Cortex of kidney (tissue), 1 donor: ENCODE results near the gene PTGES3L.

ENCODE experiments used
- DNase-seq: peaks from one replicate; lab custom pipeline; 2025; lab: John Stamatoyannopoulos, UW

The PTGES3L gene

DNA sequence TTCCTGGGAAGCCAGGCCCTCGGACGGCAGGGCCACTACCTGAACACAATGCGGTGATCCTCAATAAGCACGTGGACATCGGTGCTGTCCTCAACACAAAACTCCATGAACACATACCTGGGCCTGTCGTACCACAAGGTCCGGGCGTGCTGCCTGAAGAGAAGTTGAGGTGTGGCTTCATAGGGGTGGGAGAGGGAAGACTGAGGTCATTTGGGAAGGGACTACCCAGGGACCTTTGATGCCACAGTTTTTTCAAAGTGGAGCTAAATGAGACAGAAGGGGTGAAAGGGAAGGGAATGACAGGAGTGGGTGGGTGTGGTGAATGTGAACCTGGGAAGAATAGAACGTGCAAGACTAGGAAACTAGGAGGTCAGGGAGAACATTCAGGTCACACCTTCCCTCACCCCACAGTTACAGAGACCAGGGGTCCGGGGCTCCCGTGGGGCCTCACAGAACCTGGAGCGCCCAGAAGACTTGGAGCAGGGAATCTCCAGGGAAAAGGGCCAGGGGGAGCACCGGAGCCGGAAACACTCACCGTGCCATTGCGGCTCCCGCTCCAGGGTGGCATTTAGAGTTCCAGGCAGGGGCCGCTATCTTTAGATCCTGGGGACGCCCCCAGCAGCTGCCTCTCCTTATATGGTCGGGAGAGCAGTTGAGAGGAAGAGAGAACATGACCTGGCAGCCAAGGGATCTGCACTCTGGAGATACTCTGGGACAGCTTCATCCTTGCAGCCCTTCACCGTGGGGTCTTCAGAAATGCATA lies at the start of gene PTGES3L:
Gene PTGES3L, minus strand, starts transcription at position 570 of the 763 bp plus-strand sequence. Its CDS starts 27 bp downstream, at position 543.
- DNase-seq: no peak

DNA sequence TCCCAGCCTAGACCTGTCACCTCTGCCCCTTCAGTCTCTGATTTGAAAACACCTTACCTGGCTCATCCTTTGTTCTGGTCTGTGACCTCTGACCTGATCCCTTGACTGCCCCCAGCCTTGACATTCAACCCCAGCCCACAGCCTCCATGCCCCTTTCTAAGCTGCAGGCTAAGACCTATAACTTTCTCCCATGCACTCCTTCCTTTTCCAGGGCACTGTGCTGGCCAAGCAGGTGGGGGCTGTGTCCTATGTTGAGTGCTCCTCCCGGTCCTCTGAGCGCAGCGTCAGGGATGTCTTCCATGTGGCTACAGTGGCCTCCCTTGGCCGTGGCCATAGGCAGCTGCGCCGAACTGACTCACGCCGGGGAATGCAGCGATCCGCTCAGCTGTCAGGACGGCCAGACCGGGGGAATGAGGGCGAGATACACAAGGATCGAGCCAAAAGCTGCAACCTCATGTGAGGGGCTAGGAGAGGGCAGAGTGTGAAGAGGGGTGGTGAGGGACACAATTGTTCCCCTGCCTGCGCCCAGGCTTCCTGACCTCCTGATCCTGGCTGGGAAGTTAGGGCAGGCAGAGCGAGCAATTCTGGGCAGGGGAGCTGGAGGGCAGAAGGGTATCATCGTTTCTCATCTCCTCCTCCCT lies 48.5 kb upstream of the PTGES3L start:
- DNase-seq: no peak

- DNase-seq: no peak
Observed at GRCh38 chr17:43027091-43028032, 47.5 kb upstream of the PTGES3L start.

- DNase-seq: no peak
Observed at GRCh38 chr17:43026595-43026994, 46.7 kb upstream of the PTGES3L start.

DNA sequence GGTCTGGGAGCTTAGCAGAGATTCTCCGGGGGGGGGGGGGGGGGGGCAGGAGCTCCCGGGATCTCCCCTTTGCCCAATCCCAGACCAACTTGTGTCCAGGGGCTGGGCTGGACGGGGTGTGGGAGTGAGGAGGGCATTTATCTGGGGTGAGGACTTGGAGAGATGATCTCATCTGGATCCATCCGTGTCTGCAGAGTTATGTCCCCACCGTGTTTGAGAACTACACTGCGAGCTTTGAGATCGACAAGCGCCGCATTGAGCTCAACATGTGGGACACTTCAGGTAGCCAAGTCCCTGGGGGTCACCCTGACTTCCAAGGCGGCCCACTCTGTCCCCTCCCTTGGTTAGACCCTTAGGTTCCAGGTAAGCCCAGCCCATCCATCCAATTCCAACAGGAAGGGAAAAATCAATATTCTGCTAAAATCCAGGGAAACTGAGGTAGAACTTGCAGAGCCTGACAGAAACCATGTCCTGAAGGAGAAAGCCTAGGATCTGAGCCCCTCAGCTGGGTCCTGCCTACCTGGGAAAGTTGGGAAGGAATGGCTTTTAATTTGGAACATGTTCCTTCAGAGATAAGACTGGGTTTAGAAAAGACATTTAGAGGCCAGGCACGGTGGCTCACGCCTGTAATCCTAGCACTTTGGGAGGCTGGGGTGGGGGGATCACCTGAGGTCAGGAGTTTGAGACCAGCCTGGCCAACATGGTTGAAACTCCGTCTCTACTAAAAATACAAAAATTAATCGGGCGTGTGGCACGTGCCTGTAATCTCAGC lies 46.1 kb upstream of the PTGES3L start:
- no peak for DNase-seq

DNA sequence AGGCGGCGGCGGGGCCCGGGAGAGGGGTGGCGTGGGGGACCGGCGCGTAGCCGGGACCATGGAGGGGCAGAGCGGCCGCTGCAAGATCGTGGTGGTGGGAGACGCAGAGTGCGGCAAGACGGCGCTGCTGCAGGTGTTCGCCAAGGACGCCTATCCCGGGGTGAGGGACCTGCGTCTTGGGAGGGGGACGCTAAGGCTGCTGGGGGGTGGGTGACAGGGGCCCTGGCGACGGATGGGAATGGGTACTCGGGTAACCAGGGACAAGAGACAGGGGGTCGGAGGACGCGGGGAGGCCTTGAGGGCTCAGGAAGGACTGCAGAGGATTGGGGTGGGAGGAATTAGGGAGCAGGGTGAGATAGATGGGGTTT lies 45.4 kb upstream of the PTGES3L start:
- no peak for DNase-seq

GRCh38 chr17:43024407-43025289 lies 44.8 kb upstream of the PTGES3L start, which contains the start of gene RND2:
RND2 (plus strand) TSS chr17:43025231; CDS start chr17:43025348, 117 bp downstream.
- DNase-seq: no peak

DNA sequence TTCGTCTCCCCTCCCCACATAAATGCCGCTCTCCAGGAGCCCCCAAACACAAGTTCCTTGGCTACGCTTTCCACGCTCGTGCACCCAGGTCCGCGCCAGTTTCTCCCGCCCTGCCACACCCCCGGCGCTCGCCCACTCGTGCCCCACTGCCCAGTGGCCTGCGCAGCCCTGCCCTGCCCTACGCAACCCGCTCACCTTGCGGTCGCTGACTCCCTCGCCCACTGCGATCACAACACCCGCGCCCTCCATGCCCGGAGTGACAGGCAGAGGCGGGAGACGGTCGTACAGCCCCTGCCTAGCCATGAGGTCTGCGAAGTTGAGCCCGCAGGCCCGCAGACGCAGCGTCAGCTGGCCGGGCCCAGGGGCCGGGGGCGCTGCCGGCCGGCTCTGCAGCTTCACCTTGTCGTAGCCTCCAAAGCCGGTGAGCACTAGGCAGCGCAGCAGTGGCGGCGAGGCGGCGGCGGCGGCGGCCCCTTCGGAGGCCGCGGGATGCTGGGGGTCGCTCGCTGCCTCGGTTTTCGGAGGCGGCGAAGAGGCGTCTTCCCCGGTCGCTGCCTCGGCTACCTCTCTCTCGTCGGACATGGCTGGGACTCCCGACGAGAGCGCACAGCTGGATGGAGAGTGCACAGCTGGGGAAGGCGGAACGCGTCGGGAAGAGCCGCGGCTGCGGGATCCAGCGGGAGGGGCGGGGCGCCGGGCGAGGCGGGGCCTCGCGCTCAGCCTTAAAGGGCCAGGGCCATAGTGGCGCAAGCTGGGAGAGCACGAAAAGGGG lies 42.0 kb upstream of the PTGES3L start, which contains the start of gene VAT1:
Gene VAT1, minus strand, starts transcription at position 645 of the 772 bp plus-strand sequence. Its CDS starts 63 bp downstream, at position 582.
- no peak for DNase-seq

GRCh38 chr17:43020789-43021740 lies 41.2 kb upstream of the PTGES3L start:
- DNase-seq: no peak

DNA sequence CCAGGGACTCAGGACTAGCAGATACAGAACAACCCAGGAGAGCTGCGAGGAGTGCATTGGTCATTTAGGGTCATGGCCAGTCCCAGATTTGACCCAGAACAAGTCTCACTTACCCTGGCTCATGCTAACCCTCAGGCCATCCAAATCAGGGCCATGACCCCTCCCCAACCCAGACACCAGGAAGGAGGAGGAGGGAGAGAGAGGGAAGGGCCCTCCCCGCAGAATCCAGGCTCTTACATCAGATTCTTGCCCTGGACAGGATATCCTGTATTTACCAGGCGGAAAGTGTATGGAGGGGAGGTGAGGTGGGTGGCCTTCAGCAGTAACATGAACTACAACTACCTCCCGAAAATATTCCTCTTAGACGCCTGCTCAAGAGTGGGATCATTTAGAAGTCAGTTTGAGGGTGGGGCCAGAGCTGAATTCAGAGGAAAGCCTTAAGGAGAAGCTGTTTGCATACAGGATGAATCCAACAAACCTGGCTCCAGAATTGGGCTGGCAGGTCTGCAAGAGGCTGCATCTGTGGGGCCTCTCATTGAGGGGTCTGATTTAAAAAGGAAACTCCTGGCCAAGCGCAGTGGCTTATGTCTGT lies 40.2 kb upstream of the PTGES3L start:
- DNase-seq: no peak

- no peak for DNase-seq
Observed at GRCh38 chr17:43019418-43019817, 39.5 kb upstream of the PTGES3L start.

DNA sequence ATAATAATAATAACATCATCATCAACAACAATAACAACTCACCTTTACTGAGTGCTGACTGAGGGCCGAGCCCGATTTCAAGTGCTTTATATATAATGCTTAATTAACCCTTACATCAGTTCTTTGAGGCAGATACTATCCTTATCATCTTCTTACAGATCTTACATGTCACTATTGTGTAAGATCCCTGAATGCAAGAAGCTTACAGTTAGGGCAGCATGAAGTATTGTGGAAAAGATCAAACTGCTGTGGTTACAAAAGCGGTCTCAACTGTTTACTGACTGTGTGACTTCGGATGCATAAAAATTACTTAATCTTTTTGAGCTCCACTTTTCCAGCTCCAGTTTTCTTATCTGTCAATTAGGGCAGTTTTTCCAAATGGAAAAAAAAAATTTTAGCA lies 39.1 kb upstream of the PTGES3L start:
- no peak for DNase-seq

GRCh38 chr17:43018008-43018853 lies 38.4 kb upstream of the PTGES3L start:
- DNase-seq: no peak

- DNase-seq: no peak
Observed at GRCh38 chr17:43016216-43016615, 36.3 kb upstream of the PTGES3L start.

GRCh38 chr17:43015579-43015978 lies 35.7 kb upstream of the PTGES3L start:
- no peak for DNase-seq

- no peak for DNase-seq
Observed at GRCh38 chr17:43014649-43015542, 35.0 kb upstream of the PTGES3L start.
